Activated naive CD4-positive, alpha-beta T cell treated with anti-CD3 and anti-CD28 coated beads for 36 hours (primary cell): Measurements from ENCODE around the gene POLR3A. TPM values are rescaled to one million over a fixed set of nuclear protein-coding genes. Genes with fewer than 3 reads are reported as not detected.

Source experiments
- CTCF ChIA-PET: fragments of 350-600 bp; sonication (Branson Sonifier 250); formaldehyde crosslinking; loops from one replicate; lab custom pipeline; 2021; ENCODE audit warnings: antibody characterized with exemption; lab: Charles Lee
- DNase-seq: peaks from one replicate; pipeline ENCODE4 v3.0.0-alpha.2; 2020
- H3K27ac Mint-ChIP-seq: one replicate; pipeline ENCODE4 v1.8.0; 2021; ENCODE audit warnings: mild to moderate bottlenecking, mixed read lengths
- H3K27me3 Mint-ChIP-seq: one replicate; pipeline ENCODE4 v1.8.0; 2021; ENCODE audit warnings: low read depth, mixed read lengths
- H3K36me3 Mint-ChIP-seq: one replicate; pipeline ENCODE4 v1.8.0; 2021; ENCODE audit warnings: low read depth, mixed read lengths
- H3K4me1 Mint-ChIP-seq: one replicate; pipeline ENCODE4 v1.8.0; 2021; ENCODE audit warnings: low read depth, mixed read lengths
- H3K4me3 Mint-ChIP-seq: one replicate; pipeline ENCODE4 v1.8.0; 2021; ENCODE audit warnings: mild to moderate bottlenecking, moderate library complexity, mixed read lengths
- H3K9me3 Mint-ChIP-seq: one replicate; pipeline ENCODE4 v1.8.0; 2021; ENCODE audit warnings: mixed read lengths
- intact Hi-C: fragments of 100-400 bp; cut with micrococcal nuclease; formaldehyde crosslinking; loops from one replicate; pipeline ENCODE4 v1.15.1; 2023
- total RNA-seq, 2 experiments: library from RNA; stranded (reverse); gene quantifications; one replicate each; pipeline ENCODE4 v1.2.3, GENCODE V29; 2021

Gene POLR3A
- total RNA-seq, 2 experiments from 2014 or later = 14.1 to 14.2 TPM

DNA sequence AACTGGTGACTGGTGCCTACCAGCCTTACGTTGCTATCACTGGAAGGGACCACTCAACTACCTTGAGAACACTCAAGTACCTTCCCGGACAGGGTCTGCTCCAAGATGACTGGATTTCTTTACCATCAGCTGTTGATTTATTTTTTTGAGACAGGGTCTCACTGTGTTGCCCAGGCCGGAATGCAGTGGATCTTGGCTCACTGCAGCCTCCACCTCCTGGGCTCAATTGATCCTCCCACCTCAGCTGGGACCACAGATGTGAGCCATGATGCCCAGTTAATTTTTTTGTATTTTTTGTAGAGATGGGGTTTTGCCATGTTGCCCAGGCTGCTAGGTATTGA lies 57.5 kb downstream of the POLR3A start:
- Mint-ChIP-seq H3K27me3 (no peaks in the 10 kb centered on the region), H3K27ac (no peak overlapping the region), H3K4me3 (no peak overlapping the region), H3K9me3 (no peaks in the 10 kb centered on the region), H3K36me3 (peaks cover 9% of the 10 kb centered on the region), H3K4me1 (peaks cover 8% of the 10 kb centered on the region)
- intact Hi-C loops = no loop called here
- no peak for DNase-seq
- CTCF ChIA-PET = no interaction called here

DNA sequence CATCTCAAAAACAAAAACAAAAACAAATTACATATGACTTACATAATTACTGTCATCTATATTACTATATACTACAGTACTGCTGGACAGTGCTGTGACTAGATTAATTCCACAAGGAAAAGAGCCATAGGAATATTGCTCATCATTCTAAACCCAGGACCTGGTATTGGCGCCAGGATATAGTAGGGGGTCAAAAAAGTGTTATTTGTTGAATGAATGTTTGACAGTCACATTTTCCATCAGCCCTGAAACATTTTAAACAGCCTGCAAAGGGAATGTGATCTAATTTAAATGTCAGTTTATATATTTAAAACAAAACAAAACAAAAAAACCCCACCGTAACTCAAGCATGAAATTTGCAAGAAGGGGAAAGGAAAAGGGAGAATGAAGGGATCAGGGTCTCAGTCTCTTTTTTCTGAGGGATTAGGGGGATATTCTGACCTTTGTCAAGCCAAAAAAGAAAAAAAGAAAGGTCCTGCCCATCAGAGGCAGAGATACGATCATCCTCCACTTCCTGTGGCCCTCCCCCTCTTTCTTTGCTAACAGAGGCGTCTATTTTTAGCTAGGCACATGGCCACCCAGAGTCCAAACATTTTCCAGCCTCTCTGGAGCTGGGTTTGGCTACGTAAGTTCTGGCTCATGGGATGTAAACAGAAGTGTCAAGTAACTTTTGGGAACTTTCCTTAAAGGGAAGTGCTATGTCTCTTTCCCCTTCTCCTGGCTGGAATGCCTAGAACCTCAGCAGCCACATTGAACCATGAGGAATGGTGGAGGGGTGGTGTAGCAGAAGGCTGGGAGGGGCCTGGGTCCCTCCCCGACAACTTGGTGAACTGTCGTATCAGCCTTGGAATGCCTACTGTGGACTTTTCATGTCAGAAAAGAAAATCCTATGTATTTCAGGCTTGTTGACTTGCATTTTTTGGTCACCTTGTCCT lies 58.2 kb downstream of the POLR3A start:
- Mint-ChIP-seq H3K4me1 (peaks cover 8% of the 10 kb centered on the region), H3K36me3 (peaks cover 5% of the 10 kb centered on the region), H3K4me3 (no peak overlapping the region), H3K27ac (no peak overlapping the region), H3K27me3 (no peaks in the 10 kb centered on the region), H3K9me3 (no peaks in the 10 kb centered on the region)
- peak; percentile 18 for DNase-seq
- CTCF ChIA-PET = no interaction called here
- intact Hi-C loops = no loop called here

GRCh38 chr10:77969114-77969513 lies 60.2 kb downstream of the POLR3A start:
- Mint-ChIP-seq H3K27ac (no peak overlapping the region), H3K4me3 (no peak overlapping the region), H3K36me3 (peaks cover 5% of the 10 kb centered on the region), H3K4me1 (peaks cover 13% of the 10 kb centered on the region), H3K27me3 (peaks cover 7% of the 10 kb centered on the region), H3K9me3 (peaks cover 3% of the 10 kb centered on the region)
- no peak for DNase-seq
- CTCF ChIA-PET = no interaction called here
- intact Hi-C loops = no loop called here

DNA sequence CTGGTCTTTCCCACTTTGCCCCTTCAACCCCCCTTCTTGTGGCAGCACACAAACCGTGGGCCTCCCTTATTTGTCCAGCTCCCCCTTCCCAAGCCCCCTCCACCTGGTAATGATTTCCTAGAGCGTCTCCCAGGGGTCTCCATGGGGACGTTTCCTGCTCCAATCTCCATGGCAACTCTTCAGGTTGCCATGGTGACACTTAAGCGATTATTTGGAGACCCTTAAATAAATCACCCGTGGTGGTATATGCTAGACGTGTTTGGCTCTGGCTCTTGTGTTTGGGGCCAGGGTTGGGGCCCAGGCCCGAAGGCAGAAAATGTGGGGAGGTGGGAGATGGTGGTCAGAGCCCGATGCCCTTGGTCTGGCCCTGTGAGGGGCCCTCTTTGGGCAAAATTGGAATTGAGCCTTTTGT lies 61.7 kb downstream of the POLR3A start:
- intact Hi-C loops = no loop called here
- peaks cover 5% of the 10 kb centered on the region for H3K9me3 Mint-ChIP-seq
- H3K27me3 Mint-ChIP-seq = peaks cover 12% of the 10 kb centered on the region
- no peak overlapping the region for H3K4me3 Mint-ChIP-seq
- no peak overlapping the region for H3K27ac Mint-ChIP-seq
- CTCF ChIA-PET = no interaction called here
- H3K4me1 Mint-ChIP-seq = peaks cover 13% of the 10 kb centered on the region
- no peak for DNase-seq
- H3K36me3 Mint-ChIP-seq = peaks cover 5% of the 10 kb centered on the region

DNA sequence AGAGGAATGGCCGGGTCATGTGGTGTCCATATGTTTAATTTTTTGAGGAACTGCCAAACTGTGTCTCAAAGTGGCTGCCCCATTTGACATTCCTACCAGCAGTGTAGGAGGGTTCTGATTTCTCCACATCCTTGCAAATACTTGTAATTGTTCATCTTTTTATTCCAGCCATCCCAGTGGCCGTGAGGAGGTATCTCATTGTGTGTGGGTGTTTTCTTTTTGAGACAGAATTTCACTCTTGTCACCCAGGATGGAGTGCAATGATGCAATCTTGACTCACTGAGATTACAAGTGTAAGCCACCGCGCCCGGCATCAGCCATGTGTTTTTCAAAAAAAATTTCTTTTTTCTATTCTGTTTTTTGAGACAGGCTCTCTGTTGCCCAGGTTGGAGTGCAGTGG lies 64.0 kb downstream of the POLR3A start:
- Mint-ChIP-seq H3K4me1 (peaks cover 5% of the 10 kb centered on the region), H3K4me3 (no peak overlapping the region), H3K27me3 (peaks cover 16% of the 10 kb centered on the region), H3K9me3 (peaks cover 5% of the 10 kb centered on the region), H3K36me3 (no peaks in the 10 kb centered on the region), H3K27ac (no peak overlapping the region)
- intact Hi-C loops = no loop called here
- CTCF ChIA-PET = no interaction called here
- peak; percentile 9 for DNase-seq

- Mint-ChIP-seq H3K36me3 (no peaks in the 10 kb centered on the region), H3K27ac (no peak overlapping the region), H3K4me3 (no peak overlapping the region), H3K4me1 (peaks cover 5% of the 10 kb centered on the region), H3K9me3 (peaks cover 5% of the 10 kb centered on the region), H3K27me3 (peaks cover 16% of the 10 kb centered on the region)
- no peak for DNase-seq
- CTCF ChIA-PET = no interaction called here
- intact Hi-C loops = no loop called here
These were observed 64.5 kb downstream of the POLR3A start for GRCh38 chr10:77964811-77965210.

DNA sequence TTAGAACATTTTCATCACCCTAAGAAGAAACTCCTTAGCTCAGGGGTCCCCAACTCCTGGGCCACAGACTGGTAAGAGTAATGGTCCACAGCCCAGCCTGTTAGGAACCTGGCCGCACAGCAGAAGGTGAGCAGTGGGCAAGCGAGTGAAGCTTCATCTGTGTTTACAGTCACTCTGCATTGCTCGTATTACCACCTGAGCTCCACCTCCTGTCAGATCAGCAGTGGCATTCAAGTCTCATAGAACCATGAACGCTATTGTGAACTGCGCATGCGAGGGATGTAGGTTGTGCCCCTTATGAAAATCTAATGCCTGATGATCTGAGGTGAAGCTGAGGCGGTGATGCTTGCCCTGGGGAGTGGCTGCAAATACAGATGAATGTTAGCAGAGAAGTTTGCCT lies 65.4 kb downstream of the POLR3A start:
- H3K4me1 Mint-ChIP-seq = peaks cover 5% of the 10 kb centered on the region
- CTCF ChIA-PET = interaction anchor here (0.6 kb wide), 1 partner anchor 82 kb away, joined by 3 read pairs; no protein-coding TSS in a partner anchor

DNA sequence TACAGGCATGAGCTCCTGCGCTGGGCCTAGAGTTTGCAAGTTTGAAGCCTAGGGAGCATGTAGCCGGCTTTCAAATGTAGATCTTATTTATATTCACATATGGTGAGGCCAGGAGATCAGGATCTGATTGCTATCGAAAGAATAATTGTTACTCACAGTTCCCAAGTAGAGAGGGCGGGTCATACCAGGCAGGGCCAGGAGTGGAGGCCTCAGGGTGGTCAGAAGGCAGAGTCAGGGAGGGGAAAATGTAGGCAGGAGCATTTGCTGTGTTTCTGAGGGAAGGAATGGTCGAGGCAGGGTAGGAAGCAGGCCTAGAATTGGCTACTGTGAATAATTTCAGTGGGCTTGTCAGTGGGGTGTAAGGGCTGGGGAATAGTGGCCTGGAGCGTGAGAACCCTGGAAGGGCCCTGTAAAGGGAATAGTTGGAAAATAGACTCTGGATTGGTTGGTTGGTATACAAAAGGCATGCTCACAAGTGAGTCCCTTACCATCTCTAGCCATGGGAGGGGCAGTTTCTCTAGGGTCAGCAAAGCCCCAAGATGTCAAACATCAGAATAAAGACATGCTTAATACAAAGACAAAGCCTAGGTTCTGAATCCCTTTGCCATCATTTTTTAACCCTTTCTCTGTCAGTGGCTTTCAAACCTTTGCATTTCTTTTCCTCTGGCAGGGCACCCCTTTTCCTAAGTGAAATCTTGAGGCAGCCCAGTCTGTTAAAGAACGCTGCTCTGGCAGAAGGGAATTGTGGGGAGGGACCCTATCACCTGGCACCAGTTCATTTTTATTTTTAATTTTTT lies 66.8 kb downstream of the POLR3A start:
- Mint-ChIP-seq H3K36me3 (no peaks in the 10 kb centered on the region), H3K27me3 (peaks cover 19% of the 10 kb centered on the region), H3K9me3 (peaks cover 5% of the 10 kb centered on the region), H3K4me1 (peaks cover 5% of the 10 kb centered on the region), H3K4me3 (no peak overlapping the region), H3K27ac (no peak overlapping the region)
- intact Hi-C loops = no loop called here
- DNase-seq = no peak
- CTCF ChIA-PET = no interaction called here

More for the DNA sequence above, 65.4 kb downstream of the POLR3A start:
- no peak overlapping the region for H3K4me3 Mint-ChIP-seq
- no peak overlapping the region for H3K27ac Mint-ChIP-seq
- H3K36me3 Mint-ChIP-seq = no peaks in the 10 kb centered on the region
- H3K9me3 Mint-ChIP-seq = peaks cover 5% of the 10 kb centered on the region
- H3K27me3 Mint-ChIP-seq = peaks cover 16% of the 10 kb centered on the region
- no peak for DNase-seq
- intact Hi-C loops = no loop called here

GRCh38 chr10:77961668-77962067 lies 67.6 kb downstream of the POLR3A start:
- Mint-ChIP-seq H3K27ac (no peak overlapping the region), H3K9me3 (peaks cover 5% of the 10 kb centered on the region), H3K4me3 (no peak overlapping the region), H3K36me3 (no peaks in the 10 kb centered on the region), H3K4me1 (peaks cover 5% of the 10 kb centered on the region), H3K27me3 (peaks cover 19% of the 10 kb centered on the region)
- no peak for DNase-seq
- intact Hi-C loops = no loop called here
- CTCF ChIA-PET = no interaction called here

GRCh38 chr10:77960829-77961329 lies 68.4 kb downstream of the POLR3A start:
- peaks cover 5% of the 10 kb centered on the region for H3K4me1 Mint-ChIP-seq

DNA sequence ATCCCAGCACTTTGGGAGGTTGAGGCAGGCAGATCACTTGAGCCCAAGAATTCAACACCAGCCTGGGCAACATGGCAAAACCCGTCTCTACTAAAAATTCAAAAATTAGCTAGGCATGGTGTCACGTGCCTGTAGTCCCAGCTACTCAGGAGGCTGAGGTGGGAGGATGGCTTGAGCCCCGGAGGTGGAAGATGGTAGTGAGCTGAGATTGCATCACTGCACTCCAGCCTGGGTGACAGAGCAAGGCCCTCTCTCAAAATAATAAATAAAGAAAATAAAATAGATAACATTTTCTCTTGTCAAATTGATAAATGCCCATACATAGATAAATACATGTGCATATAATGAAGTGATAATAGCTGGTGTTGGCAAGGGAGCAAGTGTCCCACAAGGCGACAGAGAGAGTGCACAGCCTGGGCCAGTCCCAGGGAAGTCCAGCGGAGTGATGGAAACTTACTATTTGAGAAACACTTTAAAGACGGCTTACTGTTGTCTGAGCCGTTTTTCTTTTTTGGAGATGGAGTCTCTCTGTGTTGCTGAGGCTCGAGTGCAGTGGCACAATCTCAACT lies 69.3 kb downstream of the POLR3A start:
- CTCF ChIA-PET = no interaction called here
- peaks cover 1% of the 10 kb centered on the region for H3K4me1 Mint-ChIP-seq
- H3K36me3 Mint-ChIP-seq = no peaks in the 10 kb centered on the region
- peaks cover 19% of the 10 kb centered on the region for H3K27me3 Mint-ChIP-seq
- H3K4me3 Mint-ChIP-seq = no peak overlapping the region
- intact Hi-C loops = no loop called here
- H3K27ac Mint-ChIP-seq = no peak overlapping the region
- no peak for DNase-seq
- peaks cover 5% of the 10 kb centered on the region for H3K9me3 Mint-ChIP-seq

More at GRCh38 chr10:77960829-77961329, 68.4 kb downstream of the POLR3A start:
- no peak overlapping the region for H3K27ac Mint-ChIP-seq
- H3K9me3 Mint-ChIP-seq = peaks cover 5% of the 10 kb centered on the region
- CTCF ChIA-PET = no interaction called here
- no peak overlapping the region for H3K4me3 Mint-ChIP-seq
- no peak for DNase-seq
- intact Hi-C loops = no loop called here
- no peaks in the 10 kb centered on the region for H3K36me3 Mint-ChIP-seq
- H3K27me3 Mint-ChIP-seq = peaks cover 21% of the 10 kb centered on the region

DNA sequence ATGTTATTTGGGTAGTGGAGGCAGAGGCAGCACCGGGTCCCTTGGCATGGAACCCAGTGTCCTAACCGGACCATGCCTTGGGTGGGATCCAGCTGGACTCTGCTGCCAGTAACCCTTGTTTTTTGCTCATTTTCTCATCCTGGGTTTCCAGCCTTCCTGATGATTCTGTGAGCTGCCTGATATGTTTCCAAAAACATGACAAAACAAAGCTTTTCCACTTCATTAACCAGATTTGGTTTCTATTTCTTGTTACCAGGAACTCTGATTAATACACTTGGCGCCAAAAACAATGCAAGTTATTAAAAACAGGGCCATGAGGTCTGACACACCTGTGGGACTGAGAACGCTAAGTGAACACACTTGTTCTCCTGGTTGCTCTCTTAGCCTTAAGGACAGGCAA lies 69.9 kb downstream of the POLR3A start:
- H3K36me3 Mint-ChIP-seq = no peaks in the 10 kb centered on the region
- H3K4me1 Mint-ChIP-seq = no peaks in the 10 kb centered on the region
- H3K27ac Mint-ChIP-seq = no peak overlapping the region
- intact Hi-C loops = no loop called here
- peaks cover 2% of the 10 kb centered on the region for H3K9me3 Mint-ChIP-seq
- CTCF ChIA-PET = no interaction called here
- DNase-seq = no peak
- H3K27me3 Mint-ChIP-seq = peaks cover 16% of the 10 kb centered on the region
- no peak overlapping the region for H3K4me3 Mint-ChIP-seq
